IMR-90 (cell line): ENCODE data around the gene NCAM1.

ENCODE experiments used
- CTCF ChIP-seq: conservative IDR thresholded peaks from 2 replicates; pipeline ENCODE4 v1.5.1; 2012; ENCODE audit warnings: mild to moderate bottlenecking, low read depth, low read length, improper control_type of control experiment
- POLR2A ChIP-seq: IDR thresholded peaks from 2 replicates; pipeline ENCODE4 v1.6.1; 2012; ENCODE audit warnings: mild to moderate bottlenecking, low read depth, low read length

GRCh38 chr11:112942966-112943643 is 18.1 kb upstream of the NCAM1 start:
- TF ChIP-seq POLR2A (no peak), CTCF (no peak)
